Activated gamma-delta T cell treated with anti-CD3 and anti-CD28 coated beads, Interleukin-2, amount 50 U/mL, for 16 hours (primary cell): ENCODE data around the gene FOXP4.

ENCODE experiments used
- DNase-seq: peaks from one replicate; pipeline ENCODE4 v3.0.0-alpha.2; 2020; ENCODE audit warnings: low read depth

Gene FOXP4

DNA sequence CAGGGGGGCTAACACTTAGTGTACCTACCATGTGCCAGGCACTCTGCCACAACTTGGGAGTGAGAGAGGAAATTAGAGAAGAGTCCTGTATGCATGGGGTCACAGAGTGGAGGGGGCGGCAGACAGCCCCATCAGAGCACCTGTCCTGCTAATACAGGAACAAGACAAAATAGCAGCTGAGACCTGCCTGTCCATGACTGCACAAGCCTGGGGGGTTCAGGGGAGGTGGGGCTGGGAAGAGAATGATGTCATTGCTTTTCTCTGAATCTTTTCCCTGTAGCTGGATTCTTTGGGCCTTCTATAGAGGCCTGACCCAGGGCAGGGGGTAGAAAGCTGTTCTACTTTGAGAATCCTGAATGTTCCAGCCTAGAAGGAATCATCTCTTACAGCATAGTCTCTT lies 37.4 kb downstream of the FOXP4 start:
- DNase-seq = no peak

DNA sequence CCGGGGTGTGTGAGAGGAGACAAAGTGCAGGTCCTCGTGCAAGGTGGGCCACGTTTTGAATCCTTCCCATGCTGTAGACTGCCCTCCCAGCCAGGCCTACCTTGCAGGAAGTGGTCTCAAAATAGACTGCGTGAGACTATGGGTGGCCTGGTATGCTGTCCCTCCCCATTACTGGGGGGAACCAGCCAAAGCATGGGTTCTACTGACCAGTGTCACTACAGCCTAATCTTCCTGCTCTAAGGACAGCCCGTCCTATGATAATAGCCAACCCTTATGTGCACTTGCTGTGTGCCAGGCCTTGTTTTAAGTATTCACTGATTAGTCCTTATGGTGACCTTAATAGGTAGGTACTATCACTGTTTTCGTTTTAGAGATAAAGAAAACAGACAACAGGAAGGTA lies 38.0 kb downstream of the FOXP4 start:
- no peak for DNase-seq

GRCh38 chr6:41584668-41585205 lies 38.6 kb downstream of the FOXP4 start:
- DNase-seq = no peak

- no peak for DNase-seq
Measured at GRCh38 chr6:41585605-41586004, 39.4 kb downstream of the FOXP4 start.

GRCh38 chr6:41586252-41587007 lies 40.2 kb downstream of the FOXP4 start:
- no peak for DNase-seq

DNA sequence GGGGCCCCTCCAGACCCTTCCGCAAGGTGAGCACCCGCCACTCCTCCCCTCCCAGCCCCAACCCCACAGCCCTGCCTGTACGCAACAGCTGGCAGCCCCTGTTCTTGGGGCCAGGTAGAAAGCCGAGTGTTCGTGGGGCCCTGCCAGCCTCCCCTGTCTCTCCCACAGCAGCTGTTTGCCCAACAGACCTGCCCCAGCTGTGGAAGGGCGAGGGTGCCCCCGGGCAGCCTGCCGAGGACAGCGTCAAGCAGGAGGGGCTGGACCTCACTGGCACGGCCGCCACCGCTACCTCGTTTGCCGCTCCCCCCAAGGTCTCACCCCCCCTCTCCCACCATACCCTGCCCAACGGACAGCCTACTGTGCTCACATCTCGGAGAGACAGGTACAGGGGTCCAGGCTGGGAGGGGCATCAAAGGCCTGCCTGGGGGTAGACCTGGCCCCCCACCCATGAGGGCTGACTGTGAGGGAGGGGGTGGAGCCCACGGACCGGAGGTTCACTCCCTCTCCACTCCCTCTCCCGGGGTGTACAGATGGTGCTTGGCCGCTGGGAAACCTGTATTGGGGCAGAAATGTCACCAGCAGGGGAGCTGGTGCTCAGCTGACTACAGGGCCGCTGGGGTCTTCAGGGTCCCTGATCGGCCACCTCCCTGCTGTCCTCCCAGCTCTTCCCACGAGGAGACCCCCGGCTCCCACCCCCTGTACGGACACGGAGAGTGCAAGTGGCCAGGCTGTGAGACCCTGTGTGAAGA lies 41.1 kb downstream of the FOXP4 start:
- DNase-seq = no peak

GRCh38 chr6:41588111-41588510 lies 41.9 kb downstream of the FOXP4 start:
- no peak for DNase-seq

DNA sequence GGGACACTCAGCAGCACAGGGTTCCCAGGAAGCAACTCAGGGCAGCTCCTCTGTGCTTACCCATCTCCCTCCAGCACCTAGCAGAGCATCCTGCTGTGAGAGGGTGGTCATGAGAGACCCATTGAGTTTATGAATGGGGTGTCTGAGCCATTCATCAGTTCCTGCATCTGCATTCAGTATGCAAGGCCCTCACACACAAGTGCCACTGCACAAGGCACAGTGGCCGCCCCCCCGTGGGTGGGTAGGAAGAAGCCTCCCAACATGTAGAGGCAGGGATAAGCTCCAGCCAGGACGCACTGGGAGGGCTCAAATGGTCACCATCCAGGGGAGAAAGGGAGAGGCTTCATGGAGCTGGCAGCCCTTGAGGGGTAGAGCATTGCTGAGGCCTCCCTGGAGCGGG lies 43.0 kb downstream of the FOXP4 start:
- DNase-seq = no peak

DNA sequence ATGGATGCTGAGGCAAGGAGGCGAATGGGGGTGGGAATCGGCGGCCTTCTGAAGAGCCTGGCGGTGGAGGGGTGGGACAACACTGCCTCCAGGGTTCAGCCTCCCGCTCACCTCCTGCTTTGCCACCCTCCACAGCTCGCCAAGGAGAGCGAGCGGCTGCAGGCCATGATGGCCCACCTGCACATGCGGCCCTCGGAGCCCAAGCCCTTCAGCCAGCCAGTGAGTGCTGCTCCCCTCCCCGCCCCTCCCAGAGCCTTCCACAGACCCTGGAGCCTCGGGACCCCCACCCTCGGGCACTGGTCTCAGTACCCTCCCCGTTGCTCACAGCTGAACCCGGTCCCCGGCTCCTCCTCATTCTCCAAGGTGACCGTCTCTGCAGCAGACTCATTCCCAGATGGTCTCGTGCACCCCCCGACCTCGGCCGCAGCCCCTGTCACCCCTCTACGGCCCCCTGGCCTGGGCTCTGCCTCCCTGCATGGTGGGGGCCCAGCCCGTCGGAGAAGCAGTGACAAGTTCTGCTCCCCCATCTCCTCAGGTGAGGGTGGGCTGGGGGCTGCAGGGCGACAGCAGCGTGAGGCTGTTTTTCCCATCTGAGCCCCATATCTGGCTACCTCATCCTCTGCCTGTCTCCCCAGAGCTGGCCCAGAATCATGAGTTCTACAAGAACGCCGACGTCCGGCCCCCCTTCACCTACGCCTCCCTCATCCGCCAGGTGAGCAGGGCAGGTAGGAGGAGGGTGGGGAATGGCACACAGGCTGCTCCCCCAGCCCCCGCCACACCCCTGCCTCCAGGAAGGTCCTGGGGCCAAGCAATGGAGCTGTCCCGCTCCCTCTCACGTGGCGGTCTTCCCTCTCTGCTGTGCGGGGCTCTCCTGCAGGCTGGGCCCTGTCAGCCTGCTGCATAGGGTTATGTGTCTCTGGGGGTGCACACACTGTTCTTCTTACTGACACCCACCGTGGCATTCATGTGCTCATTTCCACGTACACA lies 43.7 kb downstream of the FOXP4 start:
- DNase-seq = no peak

DNA sequence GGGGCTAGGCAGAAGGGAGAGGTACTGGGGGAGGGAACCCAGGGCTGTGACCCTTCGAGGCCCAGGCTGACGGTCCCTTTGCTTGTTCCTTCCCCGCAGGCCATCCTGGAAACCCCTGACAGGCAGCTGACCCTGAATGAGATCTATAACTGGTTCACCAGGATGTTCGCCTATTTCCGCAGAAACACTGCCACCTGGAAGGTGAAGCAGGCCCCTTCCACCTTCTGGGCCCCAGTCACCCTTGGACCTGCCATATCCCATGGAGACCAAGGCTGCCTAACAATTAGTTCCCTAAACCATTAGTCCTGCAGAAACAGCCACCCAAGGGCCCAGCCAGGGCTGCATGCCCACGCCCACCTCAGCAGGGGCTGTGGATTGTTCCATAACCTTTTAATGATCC lies 44.9 kb downstream of the FOXP4 start:
- no peak for DNase-seq

DNA sequence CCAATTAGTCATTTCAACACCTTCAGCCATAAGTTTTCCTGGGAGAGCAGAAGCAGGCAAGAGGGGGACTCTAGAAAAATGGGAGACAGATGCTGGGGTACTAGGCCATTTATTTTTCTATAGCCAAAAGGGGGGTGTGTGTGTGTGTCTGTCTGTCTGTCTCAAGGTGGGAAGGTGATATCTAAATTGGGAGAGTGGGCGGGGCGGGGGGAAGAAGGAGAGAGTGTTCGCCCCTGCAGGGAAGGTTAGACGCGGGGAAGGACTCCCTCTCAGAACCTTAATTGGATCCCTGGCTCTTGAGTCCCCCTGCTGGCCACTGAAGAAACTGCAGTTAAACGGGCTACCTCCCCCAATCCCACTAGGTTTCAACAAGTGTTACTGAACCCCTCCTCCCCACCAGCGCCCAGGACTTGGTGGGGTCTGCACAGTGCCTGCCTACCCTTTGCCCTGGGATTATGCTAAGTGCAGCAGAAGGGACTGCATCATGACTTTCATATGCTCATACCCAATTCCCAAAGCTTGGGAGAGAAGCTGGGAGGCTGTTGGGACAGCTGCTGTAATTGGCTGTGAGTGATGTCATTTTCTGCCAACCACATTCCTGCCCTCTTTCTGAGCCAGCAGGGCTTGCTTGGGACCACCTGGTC lies 45.8 kb downstream of the FOXP4 start:
- DNase-seq = peak; percentile 72

- DNase-seq = no peak
Measured at GRCh38 chr6:41593406-41593805, 47.2 kb downstream of the FOXP4 start.

- DNase-seq = no peak
Measured at GRCh38 chr6:41593839-41594238, 47.7 kb downstream of the FOXP4 start.

- DNase-seq = no peak
Measured at GRCh38 chr6:41594326-41594725, 48.1 kb downstream of the FOXP4 start.

DNA sequence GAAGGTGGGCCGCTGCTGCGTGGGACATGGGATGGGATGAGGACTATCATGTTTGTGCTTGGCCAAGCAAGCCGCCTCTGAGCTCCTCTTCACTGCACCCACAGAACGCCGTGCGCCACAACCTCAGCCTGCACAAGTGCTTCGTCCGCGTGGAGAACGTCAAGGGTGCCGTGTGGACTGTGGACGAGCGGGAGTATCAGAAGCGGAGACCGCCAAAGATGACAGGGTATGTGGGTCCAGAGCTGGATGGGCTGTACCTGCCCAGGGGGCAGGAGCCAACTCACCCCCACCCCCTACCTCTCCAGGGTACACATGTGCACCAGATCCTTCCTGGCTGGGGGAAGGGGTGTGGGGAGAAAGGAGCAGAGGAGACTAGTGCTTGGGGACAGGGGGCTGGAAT lies 48.6 kb downstream of the FOXP4 start:
- DNase-seq = no peak

DNA sequence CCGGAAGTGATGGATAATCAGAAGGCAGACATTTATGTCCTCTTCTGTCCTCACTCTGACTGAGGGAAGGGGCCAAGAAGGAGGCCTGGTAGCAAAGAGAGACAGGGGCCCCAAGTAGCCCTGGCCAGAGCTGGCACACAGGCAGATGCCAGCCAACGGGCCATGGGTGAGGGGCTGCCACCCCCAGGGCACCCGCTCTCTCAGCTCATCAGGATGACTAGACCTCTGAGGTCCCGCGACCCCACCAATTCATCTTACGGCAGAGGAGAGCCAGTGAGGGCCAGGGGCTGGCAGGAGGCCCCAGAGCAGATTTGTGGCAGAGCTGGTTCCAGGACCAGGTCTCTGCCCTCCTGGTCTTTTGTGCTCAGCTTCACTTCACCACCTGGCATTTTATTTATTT lies 49.0 kb downstream of the FOXP4 start:
- no peak for DNase-seq

DNA sequence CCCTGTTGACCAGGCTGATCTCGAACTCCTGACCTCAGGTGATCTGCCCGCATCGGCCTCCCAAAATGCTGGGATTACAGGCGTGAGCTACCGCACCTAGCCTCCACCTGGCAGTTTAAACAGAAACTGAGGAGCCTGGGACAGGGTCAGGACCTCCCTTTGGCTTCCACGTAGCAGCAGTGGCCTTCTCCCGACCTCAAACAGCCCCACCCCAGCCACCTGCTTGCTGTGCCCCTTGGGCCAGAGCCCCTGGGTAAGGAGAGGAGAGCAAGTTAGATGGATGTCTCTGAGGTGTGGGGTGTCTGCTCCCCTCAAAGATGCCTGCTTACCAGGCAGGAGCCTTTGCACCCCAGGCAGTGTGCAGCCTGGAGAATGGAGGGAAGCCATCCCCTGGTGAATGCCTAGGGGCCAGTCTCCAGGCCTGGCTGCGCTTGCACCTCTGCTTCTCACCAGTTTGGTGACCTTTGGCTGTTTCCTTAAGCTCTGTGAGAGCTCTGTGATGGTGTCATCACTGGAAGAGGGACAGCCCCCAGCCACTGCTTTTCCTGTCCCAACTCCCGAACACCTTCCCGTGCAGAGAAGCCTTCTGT lies 50.0 kb downstream of the FOXP4 start:
- no peak for DNase-seq

DNA sequence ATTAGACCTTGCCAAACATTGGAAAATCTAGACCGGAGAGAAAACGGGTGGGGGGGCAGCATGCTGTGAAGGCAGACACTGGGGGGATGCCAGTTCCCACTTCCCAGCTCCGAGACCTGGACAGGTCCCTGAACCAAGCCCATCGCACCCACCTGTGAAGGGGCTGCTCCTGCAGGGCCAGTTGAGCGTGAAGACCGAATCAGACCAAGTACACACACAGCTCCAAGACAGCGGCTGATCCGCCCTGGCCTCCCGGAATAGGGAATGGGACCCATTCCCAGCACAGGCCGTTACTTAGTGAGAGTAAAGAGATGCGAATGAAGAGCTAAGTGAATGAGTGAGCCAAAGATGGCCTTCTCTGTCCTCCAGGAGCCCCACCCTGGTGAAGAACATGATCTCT lies 50.6 kb downstream of the FOXP4 start:
- no peak for DNase-seq

- DNase-seq = no peak
Measured at GRCh38 chr6:41597246-41598000, 51.2 kb downstream of the FOXP4 start.

- no peak for DNase-seq
Measured at GRCh38 chr6:41598670-41599014, 52.5 kb downstream of the FOXP4 start.
